C4-2B (cell line): ENCODE results near the gene TF.

Experiments
- ZFX ChIP-seq: fragments of 450-650 bp; IDR thresholded peaks from 2 replicates; pipeline ENCODE4 v1.6.1; 2017
- TF ChIP-seq, protein P1 (sequence below): fragments of 450-650 bp; conservative IDR thresholded peaks from 2 replicates; pipeline ENCODE4 v1.5.1; 2017; ENCODE audit warnings: mild to moderate bottlenecking

DNA sequence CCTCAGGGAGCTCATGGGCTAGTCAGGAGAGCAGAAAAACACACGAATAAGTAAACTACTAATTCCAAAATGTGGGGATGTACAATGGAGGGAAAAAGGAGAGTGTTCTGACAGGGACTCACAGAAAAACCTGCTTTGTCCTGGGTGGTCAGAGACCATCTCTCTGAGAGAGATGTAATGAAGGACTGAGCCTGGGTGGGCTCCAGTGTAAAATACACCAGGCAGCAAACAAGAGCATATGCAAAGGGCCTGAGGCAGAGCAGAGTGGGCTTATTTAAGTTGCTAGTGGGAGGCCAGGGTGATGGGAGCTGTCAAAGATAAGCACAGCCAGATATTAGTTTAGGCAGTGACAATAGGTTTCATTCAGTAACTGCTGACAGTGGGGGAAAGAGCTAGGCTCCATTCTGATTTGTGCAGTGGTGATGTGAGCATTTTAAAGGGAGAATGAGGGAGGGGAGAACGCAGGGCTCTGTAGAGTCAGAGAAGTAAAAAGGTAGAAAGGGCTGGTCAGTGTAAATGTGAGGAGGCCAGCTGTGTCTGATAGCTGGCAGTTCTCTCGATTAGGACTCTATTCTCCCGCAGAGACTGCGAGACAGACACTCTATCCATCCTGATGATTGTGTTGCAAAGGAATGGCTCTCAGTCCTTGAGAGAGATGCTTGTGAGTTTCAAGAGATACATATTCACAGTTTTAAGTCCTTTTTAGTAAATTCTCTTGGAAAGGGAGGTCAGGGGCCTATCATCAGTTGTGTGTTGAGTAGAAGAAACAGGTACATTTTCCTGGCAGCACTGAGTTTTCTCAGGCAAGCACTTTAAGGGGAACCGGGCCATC lies 3.5 kb downstream of the TF start:
- TF ChIP-seq, protein P1, sequence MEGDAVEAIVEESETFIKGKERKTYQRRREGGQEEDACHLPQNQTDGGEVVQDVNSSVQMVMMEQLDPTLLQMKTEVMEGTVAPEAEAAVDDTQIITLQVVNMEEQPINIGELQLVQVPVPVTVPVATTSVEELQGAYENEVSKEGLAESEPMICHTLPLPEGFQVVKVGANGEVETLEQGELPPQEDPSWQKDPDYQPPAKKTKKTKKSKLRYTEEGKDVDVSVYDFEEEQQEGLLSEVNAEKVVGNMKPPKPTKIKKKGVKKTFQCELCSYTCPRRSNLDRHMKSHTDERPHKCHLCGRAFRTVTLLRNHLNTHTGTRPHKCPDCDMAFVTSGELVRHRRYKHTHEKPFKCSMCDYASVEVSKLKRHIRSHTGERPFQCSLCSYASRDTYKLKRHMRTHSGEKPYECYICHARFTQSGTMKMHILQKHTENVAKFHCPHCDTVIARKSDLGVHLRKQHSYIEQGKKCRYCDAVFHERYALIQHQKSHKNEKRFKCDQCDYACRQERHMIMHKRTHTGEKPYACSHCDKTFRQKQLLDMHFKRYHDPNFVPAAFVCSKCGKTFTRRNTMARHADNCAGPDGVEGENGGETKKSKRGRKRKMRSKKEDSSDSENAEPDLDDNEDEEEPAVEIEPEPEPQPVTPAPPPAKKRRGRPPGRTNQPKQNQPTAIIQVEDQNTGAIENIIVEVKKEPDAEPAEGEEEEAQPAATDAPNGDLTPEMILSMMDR = no peak
- no peak for TF ChIP-seq ZFX
